OCI-LY7 (cell line): Measurements from ENCODE around the gene SEMA4B. TPM values are rescaled to one million over a fixed set of nuclear protein-coding genes. Genes with fewer than 3 reads are reported as not detected.

Experiments used
- BruUV-seq: library from RNA; stranded (reverse); fragments of 400-500 nt; replicated peaks from 2 replicates; lab custom pipeline; 2021; lab: Mats Ljungman, UMichigan
- CTCF ChIA-PET: fragments of 300-600 bp; sonication (Branson Sonifier 250); formaldehyde crosslinking; loops from one replicate; lab custom pipeline; 2022; ENCODE audit warnings: antibody characterized with exemption; ENCODE audit not compliant: unreplicated experiment; lab: Charles Lee
- POLR2A ChIA-PET: fragments of 300-600 bp; sonication (Branson Sonifier 250); formaldehyde crosslinking; loops from one replicate; lab custom pipeline; 2022; ENCODE audit warnings: antibody characterized with exemption; lab: Charles Lee
- DNase-seq: peaks from one replicate; pipeline ENCODE4 v3.0.0-alpha.2; 2015; ENCODE audit warnings: low spot score
- H2AFZ ChIP-seq: fragments of 200-600 bp; sonication (generic), shearing (Covaris generic); 2 replicates; pipeline ENCODE4 v1.6.1; 2014; ENCODE audit warnings: mild to moderate bottlenecking, antibody characterized with exemption, low read length, moderate library complexity
- H3K27ac ChIP-seq: fragments of 200-600 bp; sonication (generic); 2 replicates; pipeline ENCODE4 v1.5.1; 2014; ENCODE audit warnings: mixed run types, low read depth, mild to moderate bottlenecking, moderate library complexity, low read length, inconsistent platforms; ENCODE audit not compliant: poor library complexity, severe bottlenecking
- H3K36me3 ChIP-seq: fragments of 200-600 bp; sonication (generic); 2 replicates; pipeline ENCODE4 v1.6.1; 2014; ENCODE audit warnings: mild to moderate bottlenecking, antibody characterized with exemption, low read length, moderate library complexity, mixed read lengths; ENCODE audit not compliant: insufficient read depth
- H3K4me1 ChIP-seq: fragments of 200-600 bp; sonication (generic); 2 replicates; pipeline ENCODE4 v1.5.1; 2014; ENCODE audit warnings: mild to moderate bottlenecking, low read length; ENCODE audit not compliant: insufficient read depth, poor library complexity, severe bottlenecking
- H3K4me2 ChIP-seq: fragments of 200-600 bp; sonication (generic); 2 replicates; pipeline ENCODE4 v1.6.1; 2014; ENCODE audit warnings: mild to moderate bottlenecking, low read length
- H3K4me3 ChIP-seq: fragments of 200-600 bp; sonication (generic); 2 replicates; pipeline ENCODE4 v1.5.1; 2014; ENCODE audit warnings: mild to moderate bottlenecking, low read depth, low read length; ENCODE audit not compliant: poor library complexity, severe bottlenecking
- H3K79me2 ChIP-seq: fragments of 200-600 bp; sonication (generic); 2 replicates; pipeline ENCODE4 v1.6.1; 2016; ENCODE audit warnings: low read depth, mild to moderate bottlenecking, low read length, moderate library complexity, mixed read lengths; ENCODE audit not compliant: insufficient read depth
- H3K9me2 ChIP-seq: fragments of 200-600 bp; sonication (generic); 2 replicates; pipeline ENCODE4 v1.6.1; 2016; ENCODE audit warnings: mild to moderate bottlenecking, low read length, mixed read lengths; ENCODE audit not compliant: insufficient read depth
- H3K9me3 ChIP-seq: fragments of 200-600 bp; sonication (generic); 2 replicates; pipeline ENCODE4 v1.6.1; 2014; ENCODE audit warnings: mild to moderate bottlenecking, mixed run types, low read length, mixed read lengths
- H4K20me1 ChIP-seq: fragments of 200-600 bp; sonication (generic); 2 replicates; pipeline ENCODE4 v1.6.1; 2014; ENCODE audit warnings: mild to moderate bottlenecking, antibody characterized with exemption, low read length, moderate library complexity, mixed read lengths; ENCODE audit not compliant: insufficient read depth
- EZH2phosphoT487 ChIP-seq: fragments of 200-600 bp; sonication (generic); IDR thresholded peaks from 2 replicates; pipeline ENCODE4 v1.6.1; 2018; ENCODE audit warnings: low read depth, borderline replicate concordance, mild to moderate bottlenecking, mixed run types, antibody characterized with exemption, low read length, moderate library complexity, mixed read lengths
- intact Hi-C: fragments of 100-400 bp; cut with micrococcal nuclease; formaldehyde crosslinking; loops from one replicate; pipeline ENCODE4 v1.10.0; 2022; ENCODE audit not compliant: unreplicated experiment
- total RNA-seq, 2 experiments: library from RNA; depleted of rRNA in 1 of 2; stranded (reverse); fragments of >200 nt in 1 of 2; shearing (Covaris generic) in 1 of 2; gene quantifications; 2 replicates each; pipeline ENCODE4 v1.2.3, GENCODE V29; 2014 to 2022
- TF ChIP-seq, protein P1 (sequence below): fragments of 200-600 bp; sonication (generic); conservative IDR thresholded peaks from 2 replicates; pipeline ENCODE4 v1.5.1; 2014; ENCODE audit warnings: mild to moderate bottlenecking, antibody characterized with exemption, low read length, moderate library complexity, mixed read lengths

Gene SEMA4B
- total RNA-seq, 2 experiments from 2014 or later = 21.9 to 34.9 TPM

DNA sequence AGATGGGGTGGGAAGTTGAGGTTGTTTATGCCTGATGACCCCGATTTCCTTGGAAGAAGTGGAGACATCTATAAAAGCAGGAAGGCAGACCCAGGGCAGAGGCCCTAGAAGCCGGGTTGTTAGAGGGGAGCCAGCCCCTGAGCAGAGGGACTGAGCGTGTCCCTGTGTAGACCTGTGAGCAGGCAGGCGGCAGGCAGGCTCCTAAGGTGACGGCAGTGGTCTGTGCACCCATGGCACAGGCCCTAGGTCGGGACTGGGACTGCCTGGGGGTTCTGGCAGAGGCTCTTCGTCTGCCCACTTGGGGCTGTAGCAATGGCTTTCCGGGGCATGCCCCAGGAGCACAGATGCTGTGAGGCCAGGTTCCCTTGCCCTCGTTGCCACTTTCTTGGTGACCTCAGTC is 9.9 kb downstream of the SEMA4B start:
- POLR2A ChIA-PET = no interaction called here
- BruUV-seq = no TSS peak

DNA sequence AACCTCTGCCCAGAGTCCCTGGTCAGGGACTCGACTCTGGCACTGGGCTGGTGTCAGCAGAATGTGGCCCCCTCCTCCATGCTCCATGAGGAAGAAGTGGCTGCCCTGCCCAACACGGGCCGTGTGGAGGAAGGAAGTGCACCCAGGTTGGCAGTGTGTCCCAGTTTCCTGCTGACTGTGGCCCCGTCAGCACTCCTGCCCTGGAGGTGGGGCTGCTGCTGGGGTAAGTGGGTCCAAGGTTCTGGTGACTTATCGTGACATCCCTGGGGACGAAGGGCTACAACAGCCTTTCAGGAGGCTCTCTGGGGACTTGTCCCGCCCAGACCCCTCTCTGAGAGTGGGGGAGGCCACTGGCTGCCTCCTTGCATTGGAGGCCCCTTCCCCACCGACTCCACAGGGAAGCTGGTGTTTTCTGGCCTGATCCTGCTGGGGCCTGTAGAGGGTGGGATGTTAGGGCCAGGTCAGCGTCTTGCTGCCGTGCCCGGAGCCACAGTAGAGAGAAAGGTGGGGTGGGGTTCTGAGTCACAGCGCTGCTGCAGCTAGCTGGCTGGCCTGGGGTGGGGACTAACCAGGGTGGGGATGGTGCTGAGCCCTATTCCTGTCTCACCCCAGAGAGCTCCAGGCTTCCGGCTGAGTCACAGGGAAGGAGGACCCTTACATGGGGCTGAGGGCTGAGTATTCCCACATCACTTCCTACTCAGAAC is 10.5 kb downstream of the SEMA4B start:
- no peak for DNase-seq
- Histone ChIP-seq H4K20me1 (no peaks in the 10 kb centered on the region), H3K27ac (no peak overlapping the region), H3K9me2 (no peaks in the 10 kb centered on the region), H3K9me3 (no peaks in the 10 kb centered on the region), H3K4me1 (peaks cover 5% of the 10 kb centered on the region), H3K4me2 (no peak overlapping the region), H3K79me2 (no peaks in the 10 kb centered on the region), H2AFZ (no peak overlapping the region), H3K4me3 (no peak overlapping the region), H3K36me3 (no peaks in the 10 kb centered on the region)
- BruUV-seq = no TSS peak
- ChIA-PET POLR2A (no interaction called here), CTCF (no interaction called here)
- intact Hi-C loops = no loop called here
- TF ChIP-seq, protein P1, sequence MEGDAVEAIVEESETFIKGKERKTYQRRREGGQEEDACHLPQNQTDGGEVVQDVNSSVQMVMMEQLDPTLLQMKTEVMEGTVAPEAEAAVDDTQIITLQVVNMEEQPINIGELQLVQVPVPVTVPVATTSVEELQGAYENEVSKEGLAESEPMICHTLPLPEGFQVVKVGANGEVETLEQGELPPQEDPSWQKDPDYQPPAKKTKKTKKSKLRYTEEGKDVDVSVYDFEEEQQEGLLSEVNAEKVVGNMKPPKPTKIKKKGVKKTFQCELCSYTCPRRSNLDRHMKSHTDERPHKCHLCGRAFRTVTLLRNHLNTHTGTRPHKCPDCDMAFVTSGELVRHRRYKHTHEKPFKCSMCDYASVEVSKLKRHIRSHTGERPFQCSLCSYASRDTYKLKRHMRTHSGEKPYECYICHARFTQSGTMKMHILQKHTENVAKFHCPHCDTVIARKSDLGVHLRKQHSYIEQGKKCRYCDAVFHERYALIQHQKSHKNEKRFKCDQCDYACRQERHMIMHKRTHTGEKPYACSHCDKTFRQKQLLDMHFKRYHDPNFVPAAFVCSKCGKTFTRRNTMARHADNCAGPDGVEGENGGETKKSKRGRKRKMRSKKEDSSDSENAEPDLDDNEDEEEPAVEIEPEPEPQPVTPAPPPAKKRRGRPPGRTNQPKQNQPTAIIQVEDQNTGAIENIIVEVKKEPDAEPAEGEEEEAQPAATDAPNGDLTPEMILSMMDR = no peak
- TF ChIP-seq EZH2phosphoT487 = no peak

More for the DNA sequence above, 9.9 kb downstream of the SEMA4B start:
- no peaks in the 10 kb centered on the region for H3K36me3 ChIP-seq
- H3K9me3 ChIP-seq = no peaks in the 10 kb centered on the region
- no peak for TF ChIP-seq EZH2phosphoT487
- TF ChIP-seq, protein P1 = no peak
- CTCF ChIA-PET = no interaction called here
- no peak overlapping the region for H3K4me2 ChIP-seq
- H3K27ac ChIP-seq = no peak overlapping the region
- no peak overlapping the region for H2AFZ ChIP-seq
- H3K79me2 ChIP-seq = no peaks in the 10 kb centered on the region
- intact Hi-C loops = no loop called here
- no peak overlapping the region for H3K4me3 ChIP-seq
- peaks cover 5% of the 10 kb centered on the region for H3K4me1 ChIP-seq
- no peak for DNase-seq
- no peaks in the 10 kb centered on the region for H4K20me1 ChIP-seq
- H3K9me2 ChIP-seq = no peaks in the 10 kb centered on the region
